Activated CD4-positive, alpha-beta T cell treated with anti-CD3 and anti-CD28 coated beads for 48 hours (primary cell): ENCODE results near the gene PDLIM4.
A peak's percentile ranks its signal among the peaks of the same experiment; 100 is the strongest.

Experiments used
- DNase-seq: peaks from one replicate; pipeline ENCODE4 v3.0.0-alpha.2; 2020

Gene PDLIM4

DNA sequence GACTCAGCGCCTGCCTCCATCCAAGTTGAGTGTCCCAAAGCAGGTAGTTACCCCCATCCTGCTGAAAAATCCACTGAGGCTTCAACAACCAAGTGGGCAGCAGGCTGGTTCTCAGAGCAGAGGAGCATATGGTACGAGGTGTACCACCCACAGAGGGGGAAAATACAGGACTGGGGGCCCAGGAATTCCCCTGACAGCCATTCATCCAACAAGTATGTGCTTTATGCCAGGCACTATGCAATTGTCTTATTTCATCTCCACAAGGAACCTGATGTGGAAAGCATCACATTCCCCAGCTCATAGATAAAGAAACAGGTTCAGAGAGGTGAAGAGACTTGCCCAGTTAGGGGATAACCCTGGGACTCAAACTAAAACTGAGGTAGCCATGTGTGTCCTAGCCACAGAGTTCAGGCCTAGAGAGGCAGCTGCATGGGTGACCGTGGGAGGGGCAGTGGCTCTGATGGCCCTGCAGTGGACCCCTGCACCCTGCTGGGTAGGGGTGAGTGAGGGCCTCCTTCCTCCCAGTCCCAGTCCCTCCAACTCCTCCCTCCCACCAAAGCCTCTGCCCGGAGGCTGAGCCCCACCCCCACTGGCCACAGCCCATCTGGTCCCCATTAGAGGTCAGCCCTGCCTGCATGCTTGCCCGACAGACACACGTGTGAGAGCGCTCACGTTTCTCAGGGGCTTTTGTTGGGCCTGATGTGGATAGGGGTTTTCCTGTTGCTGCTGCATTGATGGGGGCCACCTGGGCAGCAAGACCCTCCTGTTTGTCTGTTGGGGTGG, 11.5 kb downstream of the PDLIM4 start:
- DNase-seq = no peak

DNA sequence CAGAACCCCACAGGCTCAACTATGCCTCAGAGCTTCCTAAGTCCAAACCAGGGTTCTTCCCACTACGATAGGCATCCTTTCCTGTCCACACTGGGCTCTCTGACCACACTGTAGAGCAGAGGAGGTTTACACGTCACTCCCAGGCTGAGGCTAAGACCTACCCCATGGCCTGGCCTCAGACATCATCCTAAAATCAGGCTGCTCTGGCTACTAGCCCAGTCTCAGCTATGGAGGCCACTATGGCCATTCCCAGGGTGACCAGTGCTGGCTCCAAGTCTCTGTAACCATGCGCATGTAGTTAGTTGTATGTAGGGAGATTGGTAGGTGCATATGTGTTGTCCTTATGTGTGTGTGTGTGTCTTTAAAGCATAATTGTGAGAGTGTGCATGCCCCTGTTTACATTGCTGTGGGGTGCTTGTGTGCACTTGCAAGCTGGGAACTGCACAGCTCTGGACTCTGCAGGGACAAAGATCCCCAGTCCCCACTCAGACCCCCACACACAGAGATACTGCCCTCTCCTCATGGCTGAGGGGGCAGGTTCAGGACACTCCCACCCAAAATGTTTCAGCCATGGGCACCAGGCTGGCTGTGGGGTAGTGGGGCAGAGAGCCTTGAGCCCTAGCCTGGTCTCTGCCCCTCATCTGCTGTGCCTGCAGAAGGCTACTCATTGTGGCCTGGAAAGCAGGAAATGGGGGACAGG, 12.3 kb downstream of the PDLIM4 start:
- DNase-seq = no peak

DNA sequence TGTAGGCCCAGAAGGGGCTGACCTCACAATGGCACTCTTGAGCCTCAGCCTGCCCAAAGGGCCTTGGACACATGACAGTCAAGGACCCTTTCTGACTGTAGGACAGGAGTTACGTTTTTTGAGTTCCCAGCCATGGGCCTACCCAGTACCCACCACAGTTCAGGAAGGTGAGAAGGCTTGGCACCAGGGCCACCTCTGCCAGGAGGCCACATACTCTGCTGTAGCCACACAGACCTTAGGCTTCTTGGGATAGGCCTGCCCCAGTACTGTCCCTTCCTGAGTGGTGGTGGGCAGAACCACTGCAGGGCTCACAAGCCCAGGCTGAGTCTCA, 12.8 kb downstream of the PDLIM4 start:
- DNase-seq = no peak

DNA sequence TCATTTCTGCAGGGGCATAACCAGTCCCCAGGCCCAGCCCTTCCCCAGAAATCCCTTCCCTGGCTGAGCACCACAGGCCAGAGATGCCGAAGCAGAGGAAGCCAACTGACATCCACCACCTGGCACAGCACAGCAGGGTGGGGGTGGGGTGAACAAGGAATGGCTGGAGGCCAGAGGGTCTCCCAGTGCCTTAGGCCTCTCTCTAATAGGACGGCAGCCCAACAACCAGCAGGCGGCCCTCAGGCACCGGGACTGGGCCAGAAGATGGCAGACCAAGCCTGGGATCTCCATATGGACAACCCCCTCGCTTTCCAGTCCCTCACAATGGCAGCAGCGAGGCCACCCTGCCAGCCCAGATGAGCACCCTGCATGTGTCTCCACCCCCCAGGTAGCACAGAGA, 13.2 kb downstream of the PDLIM4 start:
- no peak for DNase-seq

DNA sequence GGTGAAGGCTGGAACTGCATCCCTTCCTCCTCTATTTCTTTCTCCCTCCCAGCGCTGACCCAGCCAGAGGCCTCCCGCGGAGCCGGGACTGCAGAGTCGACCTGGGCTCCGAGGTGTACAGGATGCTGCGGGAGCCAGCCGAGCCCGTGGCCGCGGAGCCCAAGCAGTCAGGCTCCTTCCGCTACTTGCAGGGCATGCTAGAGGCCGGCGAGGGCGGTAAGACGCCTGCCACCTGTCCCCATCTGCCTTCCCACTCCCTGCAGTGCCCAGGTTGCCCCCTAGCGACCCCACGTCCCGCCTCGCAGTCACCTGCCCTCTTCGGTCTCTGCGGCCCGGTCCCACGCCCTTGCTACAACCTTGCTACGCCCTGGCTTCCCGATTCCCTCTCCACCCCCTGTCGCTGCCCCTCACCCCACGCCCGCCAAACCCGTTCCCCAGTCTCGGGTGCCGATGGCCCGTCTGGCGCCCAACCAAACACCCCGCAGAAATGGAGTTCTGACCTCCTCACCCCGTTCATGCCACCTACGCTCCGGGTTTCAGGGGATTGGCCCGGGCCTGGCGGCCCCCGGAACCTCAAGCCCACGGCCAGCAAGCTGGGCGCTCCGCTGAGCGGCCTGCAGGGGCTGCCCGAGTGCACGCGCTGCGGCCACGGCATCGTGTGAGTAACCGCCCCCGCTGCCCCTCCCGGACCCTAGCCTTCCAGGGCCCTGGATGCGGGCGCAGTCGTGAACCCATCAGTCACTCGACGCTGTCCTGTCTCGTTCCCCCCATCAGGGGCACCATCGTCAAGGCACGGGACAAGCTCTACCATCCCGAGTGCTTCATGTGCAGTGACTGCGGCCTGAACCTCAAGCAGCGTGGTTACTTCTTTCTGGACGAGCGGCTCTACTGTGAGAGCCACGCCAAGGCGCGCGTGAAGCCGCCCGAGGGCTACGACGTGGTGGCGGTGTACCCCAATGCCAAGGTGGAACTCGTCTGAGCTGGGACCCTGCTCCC, 14.1 kb downstream of the PDLIM4 start:
- DNase-seq = no peak

DNA sequence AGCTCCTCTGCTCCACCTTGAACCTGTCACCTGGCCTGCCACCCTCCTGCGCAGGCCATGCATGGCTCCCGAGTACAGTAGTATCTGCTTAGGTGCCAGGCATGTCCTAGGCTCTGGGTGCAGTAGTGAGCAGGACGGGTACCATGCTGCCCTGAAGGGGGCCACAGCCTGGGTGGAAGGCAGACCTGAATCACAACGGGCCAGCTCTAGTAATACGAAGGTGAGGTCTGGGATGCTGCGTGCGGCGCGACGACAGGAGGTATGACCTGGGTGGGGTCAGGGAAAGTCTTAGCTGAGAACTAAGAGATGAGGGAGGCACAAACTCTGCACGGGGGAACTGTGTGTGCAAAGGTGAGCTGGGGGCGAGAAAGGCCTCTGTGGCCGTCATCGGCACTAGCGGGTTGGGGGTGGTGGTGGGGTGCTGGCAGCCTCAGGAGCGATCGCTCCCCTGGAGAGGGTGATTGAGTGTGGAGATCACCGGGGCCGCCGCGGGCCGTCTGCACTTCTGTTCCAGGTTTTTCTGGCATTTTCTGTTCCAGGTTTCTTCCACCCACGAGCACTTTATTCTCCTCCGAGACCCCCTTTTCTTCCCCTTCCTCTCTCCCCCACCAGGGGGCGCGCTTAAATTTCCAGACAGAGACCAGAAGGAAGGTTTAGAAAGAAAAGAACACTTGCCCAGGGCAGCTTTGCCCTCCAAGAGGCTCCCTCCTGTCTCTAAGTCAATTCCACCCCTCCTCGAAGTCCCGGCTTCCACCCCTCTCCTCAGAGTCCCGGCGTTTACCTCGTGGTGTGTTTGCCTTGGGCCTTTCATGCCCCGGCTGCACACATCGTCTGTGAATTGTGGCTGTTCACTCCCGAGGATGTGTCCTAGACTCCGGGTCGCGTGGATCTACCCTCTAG, 15.1 kb downstream of the PDLIM4 start:
- DNase-seq = peak; percentile 84

DNA sequence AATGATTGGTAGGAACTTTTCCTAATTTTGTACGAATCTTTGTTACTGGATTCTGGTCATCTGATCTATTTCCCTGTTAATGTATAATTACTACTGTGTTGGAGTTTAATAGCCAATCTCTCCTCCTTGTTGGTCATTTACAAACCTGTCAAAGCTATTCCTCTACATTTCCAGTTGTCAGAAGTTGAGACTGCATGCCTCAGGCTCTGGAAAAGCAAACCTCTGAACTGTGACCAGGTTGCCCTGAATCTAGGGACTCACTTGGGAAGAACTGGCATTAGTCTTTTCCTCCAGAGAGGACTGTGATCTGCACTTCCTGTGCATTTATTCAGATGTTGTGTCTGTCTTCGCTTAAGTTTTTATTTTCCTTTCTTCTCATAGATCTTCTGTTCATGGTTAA, 16.1 kb downstream of the PDLIM4 start:
- no peak for DNase-seq

DNA sequence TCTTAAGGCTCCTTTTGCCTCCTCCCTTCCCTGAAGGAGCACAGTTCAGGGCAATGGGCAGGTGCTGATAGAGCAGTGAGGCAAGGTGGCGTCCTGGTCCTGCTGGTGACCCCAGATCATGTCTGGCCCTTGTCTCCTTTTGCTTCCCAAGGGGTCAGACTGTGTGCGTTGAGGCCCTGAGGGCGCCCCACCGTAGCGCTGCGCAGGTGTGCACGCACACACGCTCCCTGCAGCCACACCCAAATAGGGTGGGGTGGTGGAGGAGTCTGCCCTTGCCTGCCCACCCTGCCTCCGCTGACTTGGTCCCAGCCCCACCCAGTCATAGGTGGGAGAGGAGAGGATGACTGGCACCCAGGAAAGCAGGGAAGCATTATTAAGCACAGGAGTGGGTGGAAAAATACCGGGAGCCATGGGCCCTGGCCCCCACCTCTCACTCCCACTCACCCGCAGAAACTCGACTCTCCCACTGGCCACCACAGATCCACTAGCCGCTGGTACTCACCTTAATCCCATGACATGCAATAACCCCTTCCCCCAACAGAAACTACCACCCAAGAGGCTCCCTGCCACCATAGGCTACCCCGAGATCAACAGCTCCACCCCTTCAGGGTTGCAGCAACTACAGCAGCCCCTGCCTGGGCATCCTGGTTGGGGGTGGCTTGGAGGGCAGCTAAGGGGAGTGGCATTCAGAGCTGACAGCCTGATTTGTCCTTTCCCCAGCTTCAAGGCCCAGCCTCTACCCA, 16.7 kb downstream of the PDLIM4 start:
- DNase-seq = no peak

DNA sequence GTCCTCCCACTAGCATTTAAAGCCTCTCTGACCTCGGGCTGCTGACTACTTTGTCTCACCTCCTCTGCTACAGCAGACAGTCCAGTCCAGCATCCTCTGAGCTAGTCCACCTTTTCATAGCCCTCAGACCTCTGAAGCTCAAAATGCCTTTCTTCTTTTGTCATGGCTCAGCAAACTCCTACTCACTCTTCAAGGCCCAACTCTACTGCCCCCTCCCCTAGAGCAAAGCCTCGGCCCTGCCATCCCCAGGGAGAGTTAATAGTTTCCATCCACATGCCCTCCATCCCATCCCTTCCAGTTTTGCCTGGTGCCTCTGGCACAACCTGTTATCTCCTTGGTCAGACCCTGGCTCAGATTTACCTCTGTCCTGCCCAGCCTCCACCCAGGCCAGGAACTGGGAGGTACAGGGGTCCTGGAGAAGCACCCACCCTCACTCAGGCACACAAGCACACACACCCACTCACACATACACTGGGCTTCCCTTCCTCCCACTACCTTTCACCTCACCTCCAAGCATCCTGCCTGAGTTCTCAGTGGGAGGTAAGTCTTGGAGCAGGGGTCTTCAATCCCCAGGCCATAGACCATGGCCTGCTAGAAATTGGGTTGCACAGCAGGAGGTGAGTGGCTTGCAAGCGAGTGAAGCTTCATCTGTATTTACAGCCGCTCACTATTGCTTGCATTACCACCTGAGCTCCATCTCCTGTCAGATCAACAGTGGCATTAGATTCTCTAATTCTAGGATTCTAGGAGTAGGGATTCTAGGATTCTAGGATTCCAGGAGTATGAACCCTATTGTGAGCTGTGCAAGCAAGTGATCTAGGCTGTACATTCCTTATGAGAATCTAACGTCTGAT, 18.1 kb downstream of the PDLIM4 start:
- no peak for DNase-seq

DNA sequence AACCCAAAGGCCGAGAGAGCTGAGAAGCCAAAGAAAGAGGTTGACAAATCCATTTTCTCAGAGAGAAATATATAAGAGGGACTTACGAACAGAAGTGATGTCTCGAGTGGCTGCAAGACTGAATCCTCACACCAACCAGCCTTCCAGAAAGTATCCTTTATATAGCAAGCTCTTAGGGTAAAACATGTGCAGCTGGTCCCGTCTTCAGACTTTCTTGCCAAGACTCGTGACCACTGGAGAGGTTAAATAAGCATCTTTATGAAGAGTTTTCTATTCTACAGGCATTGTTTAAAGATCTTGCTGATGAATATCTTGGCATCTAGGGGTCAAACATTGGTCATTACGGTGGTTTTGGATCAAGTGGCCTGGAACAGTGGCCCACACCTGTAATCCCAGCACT, 19.8 kb downstream of the PDLIM4 start:
- no peak for DNase-seq

DNA sequence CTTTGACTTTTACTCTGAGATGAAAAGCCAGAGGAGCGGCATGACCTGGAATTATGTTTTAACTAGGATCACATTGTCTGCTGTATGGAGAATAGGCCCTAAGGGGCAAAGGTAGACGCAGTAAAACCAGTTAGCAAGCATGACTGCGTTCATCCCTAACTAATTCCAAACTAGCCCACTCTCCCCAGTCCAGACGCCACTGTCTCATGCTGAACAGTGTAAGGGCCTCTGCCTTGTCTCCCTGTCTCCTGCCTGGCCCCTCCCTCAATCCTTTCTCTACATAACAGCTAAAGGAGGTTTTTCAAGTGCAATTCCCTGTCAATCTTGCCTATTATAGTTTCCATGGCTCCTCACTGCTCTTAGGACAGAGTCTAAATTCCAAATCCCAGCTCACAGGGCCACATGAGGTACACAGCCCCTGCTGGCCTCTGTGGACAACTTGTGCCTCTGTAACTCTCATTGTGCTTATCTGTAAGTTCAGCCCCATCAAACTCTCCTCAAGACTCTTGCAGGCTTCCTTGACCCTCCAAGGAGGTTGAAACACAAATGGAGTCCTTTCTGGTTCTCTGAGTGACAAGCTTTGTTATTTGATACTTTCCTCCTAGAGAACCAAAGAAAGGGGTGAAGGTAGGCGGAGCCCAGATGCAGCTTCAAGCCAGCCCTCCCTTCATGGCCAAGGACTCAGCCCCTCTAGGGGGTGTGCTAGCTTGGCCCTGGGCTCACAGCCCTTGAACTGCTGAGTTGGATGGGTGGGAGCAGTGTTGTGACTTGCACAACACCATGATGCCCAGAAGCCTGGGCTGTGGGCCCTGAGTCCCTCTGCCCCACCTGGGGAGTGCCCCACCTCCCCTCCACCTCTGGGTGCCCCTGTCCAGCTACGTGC, 20.7 kb downstream of the PDLIM4 start:
- no peak for DNase-seq

DNA sequence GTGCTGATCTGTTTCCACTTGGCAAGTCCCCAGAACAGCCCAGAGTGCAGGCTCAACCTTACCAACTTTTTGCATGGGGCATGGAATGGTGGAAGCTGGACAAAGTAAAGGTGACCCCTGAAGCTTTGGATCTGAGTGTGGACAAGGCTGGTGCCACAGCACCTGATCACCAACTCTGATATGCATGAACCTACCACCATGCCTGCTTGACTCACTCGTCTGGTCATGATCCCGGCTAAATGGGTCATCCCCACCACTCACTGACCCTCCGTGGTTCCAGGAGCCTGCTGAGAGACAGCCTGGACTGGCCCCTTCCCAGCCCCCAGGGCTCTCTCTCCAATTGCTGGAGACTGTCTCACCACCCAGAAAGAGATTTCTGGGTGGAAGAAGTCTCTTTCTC, 22.3 kb downstream of the PDLIM4 start:
- DNase-seq = no peak

DNA sequence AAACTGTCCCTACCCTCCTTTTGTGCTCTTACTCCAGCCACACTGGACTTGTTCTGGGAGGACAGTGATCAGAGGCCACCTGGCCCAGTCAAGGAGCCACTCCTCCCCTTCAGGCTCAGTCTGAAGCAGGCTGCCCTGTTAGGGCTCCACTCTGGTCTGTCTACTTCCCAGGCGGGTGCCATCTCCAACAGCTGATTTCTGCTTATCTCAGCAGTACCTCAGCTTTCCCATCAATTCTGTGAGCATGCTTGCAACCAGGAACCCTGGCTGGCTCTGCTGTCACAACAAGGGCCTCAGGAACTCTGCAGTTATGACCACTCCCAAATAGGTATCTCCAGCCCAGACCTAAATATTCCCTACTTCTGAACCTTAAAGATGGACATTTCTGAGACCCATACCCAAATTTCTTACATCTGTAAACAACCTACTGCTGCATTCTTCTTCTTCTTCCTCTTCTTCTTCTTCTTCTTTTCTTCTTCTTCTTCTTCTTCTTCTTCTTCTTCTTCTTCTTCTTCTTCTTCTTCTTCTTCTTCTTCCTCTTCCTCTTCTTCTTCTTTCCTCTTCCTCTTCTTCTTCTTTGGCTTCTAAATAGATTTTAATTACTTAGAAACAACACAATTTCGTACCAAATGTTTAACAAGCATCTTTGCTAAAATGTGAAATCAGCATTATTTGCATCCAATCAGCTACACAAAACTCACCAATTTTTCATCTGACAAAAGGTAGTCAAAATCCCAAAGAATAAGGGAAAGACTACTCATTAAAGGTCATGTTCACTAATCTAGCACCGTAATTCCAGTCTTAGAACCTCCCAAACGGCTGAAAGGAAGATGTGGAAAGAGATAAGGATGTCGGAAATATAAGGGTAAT, 23.1 kb downstream of the PDLIM4 start:
- no peak for DNase-seq

DNA sequence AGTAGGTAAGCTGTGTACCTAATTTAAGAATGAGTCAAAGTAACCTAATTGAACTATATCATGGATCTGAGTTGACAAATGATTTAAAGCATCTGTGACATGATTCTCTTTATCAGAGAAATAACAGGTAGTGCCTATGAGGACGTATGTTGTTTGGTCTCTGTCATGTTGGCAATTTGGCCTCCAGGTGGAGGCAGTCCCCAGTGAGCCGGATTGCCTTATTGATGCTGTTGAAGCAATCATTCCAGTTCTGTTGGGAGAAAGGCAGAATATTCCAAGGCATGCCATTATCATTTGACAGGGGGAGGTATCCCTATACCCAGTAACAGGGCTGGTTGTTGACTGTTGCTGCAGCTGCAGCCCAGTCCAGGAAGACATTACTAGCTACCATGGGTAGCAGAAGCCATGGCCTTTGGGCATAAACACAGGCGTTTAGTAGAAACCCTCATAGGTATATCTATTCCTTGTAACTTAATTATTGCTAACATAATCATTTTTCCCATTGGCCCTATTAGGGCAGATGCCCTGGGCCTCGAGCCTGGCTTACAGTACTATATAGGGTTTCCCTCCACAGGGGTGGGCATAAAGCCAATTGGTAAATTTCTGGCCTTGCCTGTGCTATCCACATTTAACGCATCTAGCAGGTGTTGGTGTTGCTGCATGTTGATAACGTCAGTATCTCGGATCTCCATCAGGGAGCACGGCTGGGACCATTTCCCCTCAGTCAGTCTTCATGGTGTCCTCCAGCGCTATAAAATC, 24.5 kb downstream of the PDLIM4 start:
- DNase-seq = no peak

DNA sequence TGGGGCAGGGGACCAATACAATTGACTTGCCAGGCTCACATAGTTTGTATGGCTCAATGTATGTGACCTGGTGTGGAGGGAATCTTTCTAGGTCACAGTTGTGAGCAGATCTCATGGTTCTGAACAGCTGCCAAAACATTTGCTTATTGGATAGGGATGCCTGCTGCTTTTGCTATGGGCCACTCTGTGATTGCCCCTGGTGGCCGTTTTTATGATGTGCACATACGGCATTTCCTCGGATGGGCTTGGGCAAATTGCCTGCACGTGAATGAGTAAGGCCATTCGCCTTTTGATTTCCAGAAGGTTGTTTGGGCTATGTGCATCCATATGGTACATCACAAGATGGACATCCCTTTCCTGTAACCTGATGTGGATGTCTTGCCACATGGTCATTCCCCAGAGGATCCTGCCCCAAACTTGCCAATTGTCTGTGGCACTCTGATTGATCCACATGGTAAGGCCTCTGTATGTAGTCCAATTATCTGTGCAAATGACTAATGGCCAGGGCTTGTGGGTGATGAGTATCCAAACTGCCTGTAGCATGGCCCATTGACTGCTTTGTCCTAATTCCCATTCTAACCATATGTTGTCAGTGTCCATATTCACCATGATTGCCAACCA, 26.0 kb downstream of the PDLIM4 start:
- DNase-seq = peak; percentile 38

DNA sequence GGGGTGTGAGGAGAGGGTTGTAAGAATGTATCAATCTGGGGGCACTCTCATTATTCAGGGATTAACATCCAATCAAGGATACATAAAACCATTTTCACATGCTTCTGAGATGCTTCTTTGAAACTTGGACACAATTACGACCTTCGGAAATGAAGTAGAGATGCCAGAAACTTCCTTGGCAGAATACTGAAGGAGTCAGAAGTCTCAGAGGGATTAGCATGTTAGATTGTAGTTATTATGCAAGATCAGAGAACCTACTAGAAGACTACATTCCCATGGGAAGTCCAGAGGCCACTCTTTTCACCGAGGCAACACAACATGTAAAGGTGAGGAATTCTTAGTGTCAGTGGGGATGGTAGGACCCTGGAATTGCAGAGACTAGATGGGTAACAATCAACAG, 31.6 kb downstream of the PDLIM4 start:
- no peak for DNase-seq

DNA sequence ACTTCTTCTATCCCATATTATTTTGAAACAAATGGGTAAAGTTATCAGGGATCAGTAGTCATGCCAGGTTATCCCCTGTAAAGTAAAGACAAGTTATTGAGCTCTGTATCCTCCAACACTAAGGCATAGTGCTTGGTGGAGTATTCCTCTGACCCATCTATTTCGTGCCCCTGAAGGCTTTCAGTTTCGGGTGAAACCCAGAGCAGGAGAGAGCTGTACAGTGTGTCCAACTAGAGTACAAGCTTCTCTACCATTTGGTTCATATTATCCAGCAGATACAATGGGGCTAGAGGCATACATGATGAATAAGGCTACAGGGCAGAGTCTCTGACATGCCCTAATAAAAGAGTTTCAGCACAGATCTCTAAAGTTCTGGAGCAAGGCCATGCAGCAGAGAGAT, 33.5 kb downstream of the PDLIM4 start:
- DNase-seq = no peak
